Measurements from ENCODE around the gene SYT13.

SYT13 gene

GRCh38 chr11:45215098-45215865, 70.9 kb downstream of the SYT13 start:
- no peak for DNase-seq

GRCh38 chr11:45213717-45214116, 72.4 kb downstream of the SYT13 start:
- DNase-seq: no peak

- no peak for DNase-seq
These were observed 72.8 kb downstream of the SYT13 start for GRCh38 chr11:45213316-45213665.

- no peak for DNase-seq
These were observed 73.4 kb downstream of the SYT13 start for GRCh38 chr11:45212566-45213315.

- DNase-seq: no peak
These were observed 74.4 kb downstream of the SYT13 start for GRCh38 chr11:45211732-45212131.

DNA sequence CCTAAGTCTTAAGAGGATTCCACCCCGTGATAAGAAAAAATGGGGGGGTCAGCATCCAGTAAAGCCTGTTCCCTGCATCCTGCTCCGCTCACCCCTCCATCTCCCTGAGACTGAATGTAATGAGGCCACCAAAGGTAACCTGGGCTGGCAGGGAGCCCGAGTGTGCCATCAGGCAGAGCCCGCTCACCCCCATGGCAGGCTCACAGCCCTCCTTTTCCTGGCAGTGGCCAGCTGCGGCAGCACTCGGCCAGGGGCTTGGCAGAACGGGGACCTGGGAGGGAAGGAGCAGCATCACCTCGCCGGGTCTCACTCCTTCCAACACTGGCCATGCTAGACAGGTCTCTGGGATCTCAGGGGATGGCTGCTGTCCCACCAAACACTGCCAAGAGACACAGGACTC, 75.3 kb downstream of the SYT13 start:
- DNase-seq: no peak

GRCh38 chr11:45209891-45210699, 76.0 kb downstream of the SYT13 start:
- DNase-seq: no peak

- no peak for DNase-seq
These were observed 76.9 kb downstream of the SYT13 start for GRCh38 chr11:45209000-45209879.

- DNase-seq: no peak
These were observed 78.0 kb downstream of the SYT13 start for GRCh38 chr11:45208135-45208534.

- no peak for DNase-seq
These were observed 80.2 kb downstream of the SYT13 start for GRCh38 chr11:45205978-45206377.

DNA sequence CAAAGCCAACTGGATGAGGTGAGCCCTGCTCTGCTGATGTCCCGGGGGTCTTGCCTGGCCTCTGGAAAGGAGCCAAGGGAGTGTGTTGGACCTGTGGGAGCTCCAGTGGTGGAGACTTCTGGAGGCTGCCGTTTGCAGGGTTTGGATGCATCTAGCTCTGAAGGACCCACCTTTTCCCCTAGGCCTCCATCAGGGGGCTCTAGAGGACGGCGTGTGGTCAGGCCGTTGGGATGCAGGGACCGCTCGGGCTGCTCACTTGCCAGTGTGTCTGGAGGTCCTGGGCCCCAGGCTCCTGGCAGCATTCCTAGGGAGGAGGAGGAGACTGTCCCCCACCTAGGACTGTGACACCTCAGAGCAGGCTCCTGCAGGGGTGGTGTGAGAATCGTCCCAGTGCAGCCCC, 81.4 kb downstream of the SYT13 start:
- DNase-seq: no peak

DNA sequence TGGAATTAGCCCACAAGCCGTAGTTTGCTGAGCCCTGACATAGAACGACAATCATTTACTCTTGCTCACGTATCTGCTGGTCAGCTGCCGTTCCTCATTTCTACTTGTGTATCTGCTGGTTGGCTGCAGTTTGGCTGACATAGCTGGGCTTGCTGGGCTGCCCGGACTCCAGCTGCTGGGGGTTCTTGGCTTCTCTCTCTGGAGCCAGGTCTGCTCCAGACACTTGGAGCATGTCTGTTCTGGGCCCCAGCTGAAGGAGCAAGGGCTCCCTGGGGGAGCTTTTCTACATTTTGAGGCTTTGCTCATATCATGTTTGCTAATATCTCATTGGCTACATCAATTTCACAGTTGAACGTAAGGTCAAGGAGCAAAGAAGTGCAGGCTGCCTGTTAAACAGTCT, 92.4 kb downstream of the SYT13 start:
- DNase-seq: no peak
